Peyer's patch (tissue), 4 donors: ENCODE data around the gene PHF5A.

Experiments used
- CTCF ChIP-seq, 6 experiments: fragments of 450-650 bp in 4 of 6; fragments of 200-600 bp in 2 of 6; sonication (generic) in 1 of 6; IDR thresholded peaks; one replicate each; pipeline ENCODE4 v1.5.1; 2017 to 2019; ENCODE audit warnings: antibody characterized with exemption in 6 of 6, mild to moderate bottlenecking in 3 of 6, moderate library complexity in 1 of 6
- POLR2A ChIP-seq, 2 donors: fragments of 450-650 bp; IDR thresholded peaks; one replicate each; pipeline ENCODE4 v1.5.1; 2017; ENCODE audit warnings: antibody characterized with exemption in 2 of 2, mild to moderate bottlenecking in 2 of 2, moderate library complexity in 2 of 2

GRCh38 chr22:41505511-41506220 is 37.2 kb upstream of the PHF5A start:
- TF ChIP-seq CTCF (IDR thresholded peaks at IDR 0.05) (no peak), POLR2A (IDR thresholded peaks at IDR 0.05) (no peak)
